HCT116 (cell line): ENCODE results near the gene CORO7. TPM values are rescaled to one million over a fixed set of nuclear protein-coding genes. Genes with fewer than 3 reads are reported as not detected.

ENCODE experiments used
- ATAC-seq: fragments of 200-7000 bp; cut with Tn5 transposase; 2 replicates; pipeline ENCODE4 v1.9.1; 2020; ENCODE audit warnings: mild to moderate bottlenecking, moderate library complexity
- BruUV-seq: library from RNA; stranded (reverse); fragments of 400-500 nt; replicated peaks from 2 replicates; lab custom pipeline; 2021; lab: Mats Ljungman, UMichigan
- CTCF ChIA-PET: fragments of 300-600 bp; sonication (Branson Sonifier 250); formaldehyde crosslinking; loops from one replicate; lab custom pipeline; 2021; ENCODE audit warnings: antibody characterized with exemption; lab: Charles Lee
- POLR2A ChIA-PET: fragments of 300-600, 350-600 bp; sonication (Branson Sonifier 250); formaldehyde crosslinking; loops from one replicate; lab custom pipeline; 2021; ENCODE audit warnings: antibody characterized with exemption; lab: Charles Lee
- RAD21 ChIA-PET, 2 experiments: fragments of 300-600 bp; sonication (Branson Sonifier 250); formaldehyde crosslinking; loops; one replicate each; lab custom pipeline; 2023; ENCODE audit warnings: low total read pairs in 2 of 2; ENCODE audit not compliant: uncharacterized antibody in 2 of 2, unreplicated experiment in 2 of 2, low non-redundant PET in 1 of 2; lab: Charles Lee
- DNase-seq: peaks from one replicate; pipeline ENCODE4 v3.0.0-alpha.2; 2010; ENCODE audit warnings: low read depth, low spot score
- H2AFZ ChIP-seq: fragments of 200-600 bp; shearing (Covaris generic), sonication (generic); 2 replicates; pipeline ENCODE4 v1.6.1; 2017; ENCODE audit warnings: low read depth, mixed run types, mixed read lengths, antibody characterized with exemption, low read length; ENCODE audit not compliant: poor library complexity, severe bottlenecking
- H3K27ac ChIP-seq: 2 replicates; pipeline ENCODE4 v1.5.1; 2012; ENCODE audit warnings: low read depth, low read length
- H3K27me3 ChIP-seq: fragments of 200-600 bp; sonication (generic); 2 replicates; pipeline ENCODE4 v1.6.1; 2016; ENCODE audit warnings: mixed run types, low read length, mixed read lengths; ENCODE audit not compliant: insufficient read depth
- H3K36me3 ChIP-seq, 2 experiments: fragments of 200-500 bp in 1 of 2; fragments of 200-600 bp in 1 of 2; sonication (Bioruptor generic) in 1 of 2; sonication (generic) in 1 of 2; 2 replicates each; pipeline versions ENCODE4 v1.5.1 to v1.6.1; 2014 to 2016; ENCODE audit warnings: low read length in 2 of 2, inconsistent platforms in 1 of 2, mixed read lengths in 1 of 2, mixed run types in 1 of 2; ENCODE audit not compliant: insufficient read depth in 2 of 2, control insufficient read depth in 1 of 2
- H3K4me1 ChIP-seq, 2 experiments: fragments of 200-600 bp in 1 of 2; sonication (generic) in 1 of 2; 2 replicates each; pipeline versions ENCODE4 v1.5.1 to v1.6.1; 2012 to 2017; ENCODE audit warnings: low read length in 2 of 2, inconsistent platforms in 1 of 2, mild to moderate bottlenecking in 1 of 2, mixed read lengths in 1 of 2, mixed run types in 1 of 2, moderate library complexity in 1 of 2; ENCODE audit not compliant: insufficient read depth in 2 of 2, control insufficient read depth in 1 of 2
- H3K4me2 ChIP-seq: fragments of 200-600 bp; sonication (generic); 2 replicates; pipeline ENCODE4 v1.6.1; 2017; ENCODE audit warnings: mixed run types, low read length, mixed read lengths
- H3K4me3 ChIP-seq, 2 experiments: fragments of 200-600 bp in 1 of 2; sonication (generic) in 1 of 2; replicated peaks in 1 of 2; 2 replicates each; pipeline ENCODE4 v1.5.1; 2011 to 2016; ENCODE audit warnings: low read length in 2 of 2, control low read depth in 1 of 2, low read depth in 1 of 2, mild to moderate bottlenecking in 1 of 2, mixed read lengths in 1 of 2, mixed run types in 1 of 2
- H3K79me2 ChIP-seq: fragments of 200-600 bp; sonication (generic); 2 replicates; pipeline ENCODE4 v1.6.1; 2017; ENCODE audit warnings: mild to moderate bottlenecking, mixed run types, low read length, moderate library complexity, mixed read lengths; ENCODE audit not compliant: insufficient read depth
- H3K9ac ChIP-seq: fragments of 200-600 bp; sonication (generic); 2 replicates; pipeline ENCODE4 v1.6.1; 2016; ENCODE audit warnings: low read length, mixed read lengths
- H3K9me2 ChIP-seq: fragments of 200-600 bp; sonication (generic), shearing (Covaris generic); 2 replicates; pipeline ENCODE4 v1.6.1; 2017; ENCODE audit warnings: mixed run types, mild to moderate bottlenecking, moderate library complexity; ENCODE audit not compliant: insufficient read depth
- H3K9me3 ChIP-seq, 2 experiments: fragments of 200-500 bp in 1 of 2; fragments of 200-600 bp in 1 of 2; sonication (Bioruptor generic) in 1 of 2; sonication (generic) in 1 of 2; 2 replicates each; pipeline ENCODE4 v1.6.1; 2014 to 2017; ENCODE audit warnings: low read length in 2 of 2, mixed read lengths in 2 of 2, inconsistent platforms in 1 of 2, low read depth in 1 of 2, mild to moderate bottlenecking in 1 of 2, mixed run types in 1 of 2, moderate library complexity in 1 of 2; ENCODE audit not compliant: control insufficient read depth in 1 of 2, insufficient read depth in 1 of 2
- H4K20me1 ChIP-seq: fragments of 200-600 bp; sonication (generic), shearing (Covaris generic); 2 replicates; pipeline ENCODE4 v1.6.1; 2017; ENCODE audit warnings: mixed run types, mild to moderate bottlenecking, moderate library complexity; ENCODE audit not compliant: insufficient read depth
- CBX3 ChIP-seq: IDR thresholded peaks from 2 replicates; pipeline ENCODE4 v1.6.1; 2012; ENCODE audit warnings: low read depth
- CEBPB ChIP-seq: IDR thresholded peaks from 2 replicates; pipeline ENCODE4 v1.6.1; 2012; ENCODE audit warnings: low read depth
- ELF1 ChIP-seq: IDR thresholded peaks from 2 replicates; pipeline ENCODE4 v1.6.1; 2012; ENCODE audit warnings: low read depth, borderline replicate concordance
- EZH2phosphoT487 ChIP-seq: fragments of 200-600 bp; IDR thresholded peaks from 2 replicates; pipeline ENCODE4 v1.6.1; 2018; ENCODE audit warnings: antibody characterized with exemption, borderline replicate concordance
- FOSL1 ChIP-seq: IDR thresholded peaks from 2 replicates; pipeline ENCODE4 v1.6.1; 2012; ENCODE audit warnings: low read depth
- JUND ChIP-seq: IDR thresholded peaks from 2 replicates; pipeline ENCODE4 v1.6.1; 2012
- POLR2AphosphoS5 ChIP-seq: IDR thresholded peaks from 2 replicates; pipeline ENCODE4 v1.6.1; 2011; ENCODE audit warnings: mild to moderate bottlenecking, low read depth, low read length, moderate library complexity
- RAD21 ChIP-seq: IDR thresholded peaks from 2 replicates; pipeline ENCODE4 v1.6.1; 2012; ENCODE audit warnings: low read depth, mild to moderate bottlenecking
- REST ChIP-seq: IDR thresholded peaks from 2 replicates; pipeline ENCODE4 v1.6.1; 2012; ENCODE audit warnings: low read depth
- SIN3A ChIP-seq: IDR thresholded peaks from 2 replicates; pipeline ENCODE4 v1.6.1; 2012; ENCODE audit warnings: low read depth
- SRF ChIP-seq: IDR thresholded peaks from 2 replicates; pipeline ENCODE4 v1.6.1; 2012; ENCODE audit warnings: low read depth
- ZFX ChIP-seq: fragments of 450-650 bp; IDR thresholded peaks from 2 replicates; pipeline ENCODE4 v1.6.1; 2017
- intact Hi-C: fragments of 100-400 bp; cut with micrococcal nuclease; formaldehyde crosslinking; loops from 2 replicates; pipeline ENCODE4 v1.10.0; 2022
- total RNA-seq: library from RNA; stranded (reverse); gene quantifications from one replicate; pipeline ENCODE4 v1.2.1, GENCODE V29; 2021; ENCODE audit not compliant: unreplicated experiment
- TF ChIP-seq, protein P1 (sequence below): IDR thresholded peaks from 2 replicates; pipeline ENCODE4 v1.6.1; 2012
- TF ChIP-seq, protein P2 (sequence below), 3 experiments: fragments of 200-600 bp in 1 of 3; sonication (generic) in 1 of 3; IDR thresholded peaks in 2 of 3; conservative IDR thresholded peaks in 1 of 3; 2 replicates each; pipeline ENCODE4 v1.5.1; 2012 to 2017; ENCODE audit warnings: low read depth in 2 of 3, low read length in 2 of 3, antibody characterized with exemption in 1 of 3, borderline replicate concordance in 1 of 3, control low read depth in 1 of 3, mild to moderate bottlenecking in 1 of 3, mixed read lengths in 1 of 3, mixed run types in 1 of 3, moderate library complexity in 1 of 3; ENCODE audit not compliant: insufficient read depth in 1 of 3

CORO7 gene
- total RNA-seq, 1 experiment from 2014 or later, result 21.3 TPM

DNA sequence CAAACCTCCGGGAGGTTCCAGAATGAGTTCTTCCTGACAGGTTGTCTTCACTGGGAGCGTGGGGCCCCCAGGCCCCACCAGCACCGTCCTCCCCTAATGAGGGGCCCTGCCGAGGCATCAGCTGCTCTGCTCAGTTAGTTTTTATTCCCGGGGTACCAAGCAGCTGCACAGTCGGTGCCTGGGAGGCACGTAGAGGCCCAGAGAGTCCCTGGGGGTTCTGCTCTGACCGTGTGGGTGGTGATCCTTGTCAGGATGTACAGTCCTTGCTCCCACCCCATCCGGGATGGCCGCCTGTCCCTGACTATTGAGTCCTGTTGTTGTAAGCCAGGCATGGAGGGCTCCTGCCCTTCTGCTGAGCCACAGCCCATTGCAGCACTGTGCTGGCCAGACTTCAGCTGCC, 39.6 kb upstream of the CORO7 start:
- Histone ChIP-seq H2AFZ (no peak overlapping the region), H3K4me2 (no peak overlapping the region), H3K79me2 (peaks cover 3% of the 10 kb centered on the region; the same call in 1 of the 2 replicates), H3K36me3 (peaks cover 8 to 50% of the 10 kb centered on the region in 2 experiments), H3K27me3 (no peaks in the 10 kb centered on the region), H4K20me1 (no peaks in the 10 kb centered on the region), H3K4me1 (no peaks in the 10 kb centered on the region), H3K9ac (no peak overlapping the region), H3K4me3 (no peak overlapping the region), H3K27ac (no peak overlapping the region), H3K9me3 (no peaks in the 10 kb centered on the region), H3K9me2 (no peaks in the 10 kb centered on the region)
- CTCF ChIA-PET, result no interaction called here
- BruUV-seq, result no TSS peak
- intact Hi-C loops, result no loop called here
- DNase-seq (no peak), ATAC-seq (no peak)
- POLR2A ChIA-PET, result no interaction called here
- RAD21 ChIA-PET, result no interaction called here
- TF ChIP-seq JUND (no peak), POLR2AphosphoS5 (no peak), EZH2phosphoT487 (no peak), RAD21 (no peak), CBX3 (no peak), REST (no peak), SIN3A (no peak), ZFX (no peak), FOSL1 (no peak), SRF (no peak), ELF1 (no peak), CEBPB (no peak)
- TF ChIP-seq, protein P1, sequence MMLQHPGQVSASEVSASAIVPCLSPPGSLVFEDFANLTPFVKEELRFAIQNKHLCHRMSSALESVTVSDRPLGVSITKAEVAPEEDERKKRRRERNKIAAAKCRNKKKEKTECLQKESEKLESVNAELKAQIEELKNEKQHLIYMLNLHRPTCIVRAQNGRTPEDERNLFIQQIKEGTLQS, result no peak
- TF ChIP-seq, protein P2, sequence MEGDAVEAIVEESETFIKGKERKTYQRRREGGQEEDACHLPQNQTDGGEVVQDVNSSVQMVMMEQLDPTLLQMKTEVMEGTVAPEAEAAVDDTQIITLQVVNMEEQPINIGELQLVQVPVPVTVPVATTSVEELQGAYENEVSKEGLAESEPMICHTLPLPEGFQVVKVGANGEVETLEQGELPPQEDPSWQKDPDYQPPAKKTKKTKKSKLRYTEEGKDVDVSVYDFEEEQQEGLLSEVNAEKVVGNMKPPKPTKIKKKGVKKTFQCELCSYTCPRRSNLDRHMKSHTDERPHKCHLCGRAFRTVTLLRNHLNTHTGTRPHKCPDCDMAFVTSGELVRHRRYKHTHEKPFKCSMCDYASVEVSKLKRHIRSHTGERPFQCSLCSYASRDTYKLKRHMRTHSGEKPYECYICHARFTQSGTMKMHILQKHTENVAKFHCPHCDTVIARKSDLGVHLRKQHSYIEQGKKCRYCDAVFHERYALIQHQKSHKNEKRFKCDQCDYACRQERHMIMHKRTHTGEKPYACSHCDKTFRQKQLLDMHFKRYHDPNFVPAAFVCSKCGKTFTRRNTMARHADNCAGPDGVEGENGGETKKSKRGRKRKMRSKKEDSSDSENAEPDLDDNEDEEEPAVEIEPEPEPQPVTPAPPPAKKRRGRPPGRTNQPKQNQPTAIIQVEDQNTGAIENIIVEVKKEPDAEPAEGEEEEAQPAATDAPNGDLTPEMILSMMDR (IDR thresholded peaks at IDR 0.05 in 2 of 3, conservative IDR thresholded peaks at IDR 0.05 in 1 of 3; ENCODE audit: borderline replicate concordance in 1 of 3, insufficient read depth in 1 of 3, low read depth in 2 of 3, low read length in 2 of 3), result no peak
